Liver (tissue), 9 donors: Measurements from ENCODE around the gene FMN1. TPM values are rescaled to one million over a fixed set of nuclear protein-coding genes. Genes with fewer than 3 reads are reported as not detected.

Experiments used
- DNase-seq: peaks from one replicate; pipeline ENCODE4 v3.0.0-alpha.2; 2017; ENCODE audit warnings: low spot score
- H3K27ac ChIP-seq, 2 donors: one replicate each; pipeline ENCODE4 v1.7.0; 2013; ENCODE audit warnings: inconsistent platforms in 2 of 2, low read length in 2 of 2, control low read depth in 1 of 2, low read depth in 1 of 2, mild to moderate bottlenecking in 1 of 2
- H3K27me3 ChIP-seq, 4 donors: one replicate each; pipeline versions ENCODE4 v1.6.1 to v1.7.0; 2013; ENCODE audit warnings: low read length in 3 of 4, inconsistent platforms in 1 of 4, mild to moderate bottlenecking in 1 of 4, moderate library complexity in 1 of 4; ENCODE audit not compliant: control insufficient read depth in 4 of 4, insufficient read depth in 4 of 4
- H3K36me3 ChIP-seq, 4 donors: one replicate each; pipeline versions ENCODE4 v1.6.1 to v1.7.0; 2013; ENCODE audit warnings: low read length in 3 of 4, mild to moderate bottlenecking in 3 of 4, low read depth in 1 of 4, moderate library complexity in 1 of 4; ENCODE audit not compliant: control insufficient read depth in 4 of 4, insufficient read depth in 3 of 4
- H3K4me1 ChIP-seq, 4 donors: one replicate each; pipeline versions ENCODE4 v1.6.1 to v1.7.0; 2013; ENCODE audit warnings: low read length in 3 of 4, mild to moderate bottlenecking in 3 of 4, moderate library complexity in 1 of 4; ENCODE audit not compliant: control insufficient read depth in 4 of 4, insufficient read depth in 4 of 4
- H3K4me3 ChIP-seq, 3 donors: one replicate each; pipeline versions ENCODE4 v1.6.1 to v1.7.0; 2013; ENCODE audit warnings: low read length in 3 of 3, control low read depth in 1 of 3, low read depth in 1 of 3, mild to moderate bottlenecking in 1 of 3
- H3K9ac ChIP-seq, 2 donors: one replicate each; pipeline ENCODE4 v1.7.0; 2013; ENCODE audit warnings: low read length in 2 of 2, mild to moderate bottlenecking in 2 of 2, moderate library complexity in 2 of 2, control low read depth in 1 of 2, low read depth in 1 of 2
- H3K9me3 ChIP-seq, 4 donors: one replicate each; pipeline versions ENCODE4 v1.6.1 to v1.7.0; 2013; ENCODE audit warnings: low read length in 3 of 4; ENCODE audit not compliant: control insufficient read depth in 4 of 4
- CTCF ChIP-seq: fragments of 150-350 bp; IDR thresholded peaks from 2 replicates; pipeline ENCODE4 v1.5.1; 2017; ENCODE audit warnings: improper control_type of control experiment, low read depth, low read length; ENCODE audit not compliant: missing input control
- EGR1 ChIP-seq, 2 donors: IDR thresholded peaks; 2 replicates each; pipeline ENCODE4 v1.6.1; 2016 to 2018; ENCODE audit warnings: antibody characterized with exemption in 2 of 2, low read depth in 2 of 2
- FOXA1 ChIP-seq: IDR thresholded peaks from 2 replicates; pipeline ENCODE4 v1.6.1; 2016; ENCODE audit warnings: antibody characterized with exemption
- FOXA2 ChIP-seq: IDR thresholded peaks from 2 replicates; pipeline ENCODE4 v1.6.1; 2016; ENCODE audit warnings: antibody characterized with exemption
- GABPA ChIP-seq, 2 donors: IDR thresholded peaks in 1 of 2; conservative IDR thresholded peaks in 1 of 2; 2 replicates each; pipeline ENCODE4 v1.6.1; 2016; ENCODE audit warnings: antibody characterized with exemption in 2 of 2, mild to moderate bottlenecking in 1 of 2, moderate library complexity in 1 of 2
- HNF4A ChIP-seq, 2 donors: conservative IDR thresholded peaks; 2 replicates each; pipeline ENCODE4 v1.6.1; 2016; ENCODE audit warnings: antibody characterized with exemption in 2 of 2, mild to moderate bottlenecking in 2 of 2
- HNF4G ChIP-seq: IDR thresholded peaks from 2 replicates; pipeline ENCODE4 v1.6.1; 2016; ENCODE audit warnings: antibody characterized with exemption
- JUND ChIP-seq, 2 donors: IDR thresholded peaks; 2 replicates each; pipeline ENCODE4 v1.6.1; 2016; ENCODE audit warnings: antibody characterized with exemption in 2 of 2
- NR2F2 ChIP-seq: IDR thresholded peaks from 2 replicates; pipeline ENCODE4 v1.6.1; 2016; ENCODE audit warnings: antibody characterized with exemption
- RAD21 ChIP-seq, 2 donors: IDR thresholded peaks; 2 replicates each; pipeline ENCODE4 v1.6.1; 2016; ENCODE audit warnings: antibody characterized with exemption in 2 of 2, mild to moderate bottlenecking in 2 of 2
- RXRA ChIP-seq, 2 donors: IDR thresholded peaks; 2 replicates each; pipeline ENCODE4 v1.6.1; 2017 to 2018; ENCODE audit warnings: antibody characterized with exemption in 2 of 2, mild to moderate bottlenecking in 1 of 2
- SP1 ChIP-seq: IDR thresholded peaks from 2 replicates; pipeline ENCODE4 v1.6.1; 2018; ENCODE audit warnings: antibody characterized with exemption, mild to moderate bottlenecking
- TAF1 ChIP-seq: conservative IDR thresholded peaks from 2 replicates; pipeline ENCODE4 v1.6.1; 2016; ENCODE audit warnings: antibody characterized with exemption, mild to moderate bottlenecking
- YY1 ChIP-seq: IDR thresholded peaks from 2 replicates; pipeline ENCODE4 v1.6.1; 2016; ENCODE audit warnings: antibody characterized with exemption, mild to moderate bottlenecking
- WGBS: extraction: QIAGEN DNeasy Blood & Tissue Kit; methylation state at CpG from one replicate; pipeline ENCODE4 v1.1.7; 2013; 5-methylcytosine and 5-hydroxymethylcytosine counted together
- polyA plus RNA-seq, 2 donors: library from polyadenylated mRNA; stranded (reverse) in 1 of 2; unstranded in 1 of 2; fragments of 200-250 nt in 1 of 2; fragments of >200 nt in 1 of 2; fragmentation: Nextera tagmentation in 1 of 2; extraction: Ambion mirVana in 1 of 2; gene quantifications; one replicate each; pipeline versions ENCODE4 v1.2.1 to v1.2.3, GENCODE V29; 2013 to 2015
- total RNA-seq, 2 donors: library from RNA; depleted of rRNA; stranded (reverse); fragments of >200 nt; gene quantifications; one replicate each; pipeline ENCODE4 v1.2.3, GENCODE V29; 2014
- TF ChIP-seq, protein P1 (sequence below): IDR thresholded peaks from 2 replicates; pipeline ENCODE4 v1.6.1; 2016; ENCODE audit warnings: antibody characterized with exemption, mild to moderate bottlenecking
- TF ChIP-seq, protein P2 (sequence below): IDR thresholded peaks from 2 replicates; pipeline ENCODE4 v1.6.1; 2016; ENCODE audit warnings: antibody characterized with exemption
- TF ChIP-seq, protein P3 (sequence below): IDR thresholded peaks from 2 replicates; pipeline ENCODE4 v1.6.1; 2016; ENCODE audit warnings: antibody characterized with exemption
- TF ChIP-seq, protein P4 (sequence below): IDR thresholded peaks from 2 replicates; pipeline ENCODE4 v1.6.1; 2016; ENCODE audit warnings: antibody characterized with exemption
- donor health status: healthy.
- donor health status: healthy.
- donor health status: healthy.
- donor health status: healthy.
- donor health status: healthy.

FMN1 gene
- total and polyA plus RNA-seq, 4 donors, result 0.21 to 5.4 (median 0.53) TPM

- no peaks in the 10 kb centered on the region for H3K4me1 ChIP-seq
- no peak for DNase-seq
- no peaks in the 10 kb centered on the region for H3K36me3 ChIP-seq
- no peak overlapping the region for H3K27ac ChIP-seq
- TF ChIP-seq, protein P1, sequence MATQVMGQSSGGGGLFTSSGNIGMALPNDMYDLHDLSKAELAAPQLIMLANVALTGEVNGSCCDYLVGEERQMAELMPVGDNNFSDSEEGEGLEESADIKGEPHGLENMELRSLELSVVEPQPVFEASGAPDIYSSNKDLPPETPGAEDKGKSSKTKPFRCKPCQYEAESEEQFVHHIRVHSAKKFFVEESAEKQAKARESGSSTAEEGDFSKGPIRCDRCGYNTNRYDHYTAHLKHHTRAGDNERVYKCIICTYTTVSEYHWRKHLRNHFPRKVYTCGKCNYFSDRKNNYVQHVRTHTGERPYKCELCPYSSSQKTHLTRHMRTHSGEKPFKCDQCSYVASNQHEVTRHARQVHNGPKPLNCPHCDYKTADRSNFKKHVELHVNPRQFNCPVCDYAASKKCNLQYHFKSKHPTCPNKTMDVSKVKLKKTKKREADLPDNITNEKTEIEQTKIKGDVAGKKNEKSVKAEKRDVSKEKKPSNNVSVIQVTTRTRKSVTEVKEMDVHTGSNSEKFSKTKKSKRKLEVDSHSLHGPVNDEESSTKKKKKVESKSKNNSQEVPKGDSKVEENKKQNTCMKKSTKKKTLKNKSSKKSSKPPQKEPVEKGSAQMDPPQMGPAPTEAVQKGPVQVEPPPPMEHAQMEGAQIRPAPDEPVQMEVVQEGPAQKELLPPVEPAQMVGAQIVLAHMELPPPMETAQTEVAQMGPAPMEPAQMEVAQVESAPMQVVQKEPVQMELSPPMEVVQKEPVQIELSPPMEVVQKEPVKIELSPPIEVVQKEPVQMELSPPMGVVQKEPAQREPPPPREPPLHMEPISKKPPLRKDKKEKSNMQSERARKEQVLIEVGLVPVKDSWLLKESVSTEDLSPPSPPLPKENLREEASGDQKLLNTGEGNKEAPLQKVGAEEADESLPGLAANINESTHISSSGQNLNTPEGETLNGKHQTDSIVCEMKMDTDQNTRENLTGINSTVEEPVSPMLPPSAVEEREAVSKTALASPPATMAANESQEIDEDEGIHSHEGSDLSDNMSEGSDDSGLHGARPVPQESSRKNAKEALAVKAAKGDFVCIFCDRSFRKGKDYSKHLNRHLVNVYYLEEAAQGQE, result no peak
- TF ChIP-seq NR2F2, result no peak
- TF ChIP-seq CTCF, result no peak
- TF ChIP-seq, protein P2, sequence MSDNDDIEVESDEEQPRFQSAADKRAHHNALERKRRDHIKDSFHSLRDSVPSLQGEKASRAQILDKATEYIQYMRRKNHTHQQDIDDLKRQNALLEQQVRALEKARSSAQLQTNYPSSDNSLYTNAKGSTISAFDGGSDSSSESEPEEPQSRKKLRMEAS, result no peak
- TF ChIP-seq TAF1, result no peak
- TF ChIP-seq RAD21 (IDR thresholded peaks at IDR 0.05), result no peak
- TF ChIP-seq YY1, result no peak
- no peak for TF ChIP-seq GABPA (IDR thresholded peaks at IDR 0.05 in 1 of 2, conservative IDR thresholded peaks at IDR 0.05 in 1 of 2)
- TF ChIP-seq HNF4G, result no peak
- no peak overlapping the region for H3K4me3 ChIP-seq
- H3K9me3 ChIP-seq, result no peaks in the 10 kb centered on the region
- H3K27me3 ChIP-seq, result no peaks in the 10 kb centered on the region
- 95% methylated on average over 3 of the region's 3 CpGs for WGBS
- no peak overlapping the region for H3K9ac ChIP-seq
Observed at GRCh38 chr15:32766101-32766500, 428.4 kb downstream of the FMN1 start.

- Histone ChIP-seq H3K36me3 (no peaks in the 10 kb centered on the region), H3K27me3 (no peaks in the 10 kb centered on the region), H3K9ac (no peak overlapping the region), H3K4me3 (no peak overlapping the region), H3K27ac (no peak overlapping the region), H3K9me3 (no peaks in the 10 kb centered on the region), H3K4me1 (no peaks in the 10 kb centered on the region)
- TF ChIP-seq RAD21 (IDR thresholded peaks at IDR 0.05) (no peak), FOXA1 (no peak), HNF4G (no peak), YY1 (no peak), GABPA (IDR thresholded peaks at IDR 0.05 in 1 of 2, conservative IDR thresholded peaks at IDR 0.05 in 1 of 2) (no peak), CTCF (no peak), HNF4A (conservative IDR thresholded peaks at IDR 0.05) (no peak), FOXA2 (no peak), JUND (IDR thresholded peaks at IDR 0.05) (no peak), EGR1 (IDR thresholded peaks at IDR 0.05; ENCODE audit: low read depth in 2 of 2) (no peak), SP1 (no peak), NR2F2 (no peak), RXRA (IDR thresholded peaks at IDR 0.05) (no peak), TAF1 (no peak)
- TF ChIP-seq, protein P1, result no peak
- TF ChIP-seq, protein P2, result no peak
- TF ChIP-seq, protein P3, sequence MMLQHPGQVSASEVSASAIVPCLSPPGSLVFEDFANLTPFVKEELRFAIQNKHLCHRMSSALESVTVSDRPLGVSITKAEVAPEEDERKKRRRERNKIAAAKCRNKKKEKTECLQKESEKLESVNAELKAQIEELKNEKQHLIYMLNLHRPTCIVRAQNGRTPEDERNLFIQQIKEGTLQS, result no peak
- TF ChIP-seq, protein P4, sequence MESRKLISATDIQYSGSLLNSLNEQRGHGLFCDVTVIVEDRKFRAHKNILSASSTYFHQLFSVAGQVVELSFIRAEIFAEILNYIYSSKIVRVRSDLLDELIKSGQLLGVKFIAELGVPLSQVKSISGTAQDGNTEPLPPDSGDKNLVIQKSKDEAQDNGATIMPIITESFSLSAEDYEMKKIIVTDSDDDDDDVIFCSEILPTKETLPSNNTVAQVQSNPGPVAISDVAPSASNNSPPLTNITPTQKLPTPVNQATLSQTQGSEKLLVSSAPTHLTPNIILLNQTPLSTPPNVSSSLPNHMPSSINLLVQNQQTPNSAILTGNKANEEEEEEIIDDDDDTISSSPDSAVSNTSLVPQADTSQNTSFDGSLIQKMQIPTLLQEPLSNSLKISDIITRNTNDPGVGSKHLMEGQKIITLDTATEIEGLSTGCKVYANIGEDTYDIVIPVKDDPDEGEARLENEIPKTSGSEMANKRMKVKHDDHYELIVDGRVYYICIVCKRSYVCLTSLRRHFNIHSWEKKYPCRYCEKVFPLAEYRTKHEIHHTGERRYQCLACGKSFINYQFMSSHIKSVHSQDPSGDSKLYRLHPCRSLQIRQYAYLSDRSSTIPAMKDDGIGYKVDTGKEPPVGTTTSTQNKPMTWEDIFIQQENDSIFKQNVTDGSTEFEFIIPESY, result no peak
- DNase-seq, result no peak
- 65% methylated on average over 4 of the region's 4 CpGs for WGBS
Observed at GRCh38 chr15:32765236-32765635, 429.3 kb downstream of the FMN1 start.
